Lower leg skin (tissue), 4 donors: ENCODE data around the gene JMJD4. TPM values are rescaled to one million over a fixed set of nuclear protein-coding genes. Genes with fewer than 3 reads are reported as not detected.

ENCODE experiments used
- DNase-seq, 2 donors: peaks; one replicate each; pipeline ENCODE4 v3.0.0-alpha.2; 2019; ENCODE audit warnings: low spot score in 2 of 2
- H3K4me3 ChIP-seq: fragments of 200-600 bp; sonication (generic); 2 replicates; pipeline ENCODE4 v1.5.1; 2017; ENCODE audit warnings: mild to moderate bottlenecking, low read depth; ENCODE audit not compliant: poor library complexity, severe bottlenecking
- POLR2A ChIP-seq, 2 donors: fragments of 450-650 bp; IDR thresholded peaks; one replicate each; pipeline ENCODE4 v1.6.1; 2016 to 2017; ENCODE audit warnings: antibody characterized with exemption in 2 of 2, mild to moderate bottlenecking in 1 of 2, moderate library complexity in 1 of 2
- WGBS, 2 donors: methylation state at CpG; one replicate each; pipeline ENCODE4 v1.1.5; 2018; 5-methylcytosine and 5-hydroxymethylcytosine counted together
- intact Hi-C: fragments of 100-400 bp; cut with DNase I; formaldehyde crosslinking; loops from one replicate; pipeline ENCODE4 v1.15.0; 2023; ENCODE audit warnings: low total_unique reads
- total RNA-seq, 4 donors: library from RNA; depleted of rRNA; stranded (reverse); fragments of >200 nt; gene quantifications; one replicate each; pipeline ENCODE4 v1.1.0, GENCODE V29; 2016
- TF ChIP-seq, protein P1 (sequence below), 3 donors: fragments of 450-650 bp; IDR thresholded peaks; one replicate each; pipeline ENCODE4 v1.5.1; 2016; ENCODE audit warnings: antibody characterized with exemption in 3 of 3, mild to moderate bottlenecking in 3 of 3, moderate library complexity in 2 of 3

JMJD4 gene
- total RNA-seq, 4 donors from 2014 or later, result 11.8 to 22.9 (median 14.6) TPM

DNA sequence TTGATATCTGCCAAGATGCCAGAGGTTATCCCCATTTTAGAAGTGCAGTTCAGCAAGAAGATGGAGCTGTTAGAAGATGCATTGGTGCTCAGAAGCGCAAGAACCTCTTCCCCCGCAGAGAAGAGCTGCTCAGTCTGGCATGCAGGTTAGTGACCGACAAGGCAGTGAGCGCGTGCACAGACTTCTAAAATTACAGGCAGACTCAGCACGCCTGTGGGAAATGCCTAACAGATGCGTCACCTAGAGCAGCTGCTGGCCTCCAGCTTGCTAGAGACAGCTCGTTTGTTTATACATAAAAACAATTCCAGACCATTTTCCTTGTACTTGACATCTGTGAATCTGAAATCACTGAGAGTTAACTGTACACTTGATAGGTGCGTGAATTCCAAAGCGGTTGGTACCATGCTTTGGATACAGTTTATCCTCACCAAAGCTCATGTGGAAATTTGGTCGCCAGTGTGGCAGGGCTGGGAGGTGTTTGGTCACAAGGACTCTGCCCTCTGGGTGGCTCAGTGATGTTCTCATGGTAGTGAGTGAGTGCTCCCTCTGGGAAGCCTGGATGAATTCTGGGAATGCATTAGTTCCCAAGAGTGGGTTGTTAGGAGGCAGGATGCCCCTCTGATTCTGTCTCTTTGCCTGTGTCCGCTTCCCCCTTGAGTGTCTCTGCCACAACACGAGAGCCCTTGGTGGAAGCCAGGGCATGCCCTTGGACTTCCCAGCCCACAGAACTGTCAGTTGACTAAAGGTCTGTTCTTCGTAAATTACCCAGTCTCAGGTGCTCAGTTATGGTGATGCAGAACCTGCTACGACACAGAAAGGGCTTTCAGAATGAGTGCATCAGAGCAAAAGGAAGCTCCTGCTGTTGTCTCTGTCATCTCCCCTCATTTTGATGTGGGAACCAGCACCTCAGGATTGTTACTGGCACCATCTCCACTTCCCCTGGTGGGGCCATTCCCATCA, 24.5 kb upstream of the JMJD4 start:
- TF ChIP-seq, protein P1, sequence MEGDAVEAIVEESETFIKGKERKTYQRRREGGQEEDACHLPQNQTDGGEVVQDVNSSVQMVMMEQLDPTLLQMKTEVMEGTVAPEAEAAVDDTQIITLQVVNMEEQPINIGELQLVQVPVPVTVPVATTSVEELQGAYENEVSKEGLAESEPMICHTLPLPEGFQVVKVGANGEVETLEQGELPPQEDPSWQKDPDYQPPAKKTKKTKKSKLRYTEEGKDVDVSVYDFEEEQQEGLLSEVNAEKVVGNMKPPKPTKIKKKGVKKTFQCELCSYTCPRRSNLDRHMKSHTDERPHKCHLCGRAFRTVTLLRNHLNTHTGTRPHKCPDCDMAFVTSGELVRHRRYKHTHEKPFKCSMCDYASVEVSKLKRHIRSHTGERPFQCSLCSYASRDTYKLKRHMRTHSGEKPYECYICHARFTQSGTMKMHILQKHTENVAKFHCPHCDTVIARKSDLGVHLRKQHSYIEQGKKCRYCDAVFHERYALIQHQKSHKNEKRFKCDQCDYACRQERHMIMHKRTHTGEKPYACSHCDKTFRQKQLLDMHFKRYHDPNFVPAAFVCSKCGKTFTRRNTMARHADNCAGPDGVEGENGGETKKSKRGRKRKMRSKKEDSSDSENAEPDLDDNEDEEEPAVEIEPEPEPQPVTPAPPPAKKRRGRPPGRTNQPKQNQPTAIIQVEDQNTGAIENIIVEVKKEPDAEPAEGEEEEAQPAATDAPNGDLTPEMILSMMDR (IDR thresholded peaks at IDR 0.05), result no peak
- no peak for TF ChIP-seq POLR2A (IDR thresholded peaks at IDR 0.05)
- DNase-seq, result no peak
- intact Hi-C loops, result loop anchor here (5.0 kb wide), 1 partner anchor 188 kb away; the partner anchor contains the start of gene WNT9A
- 78 to 80% methylated on average over 15 of the region's 15 CpGs for WGBS, 2 donors
- H3K4me3 ChIP-seq, result no peak overlapping the region

DNA sequence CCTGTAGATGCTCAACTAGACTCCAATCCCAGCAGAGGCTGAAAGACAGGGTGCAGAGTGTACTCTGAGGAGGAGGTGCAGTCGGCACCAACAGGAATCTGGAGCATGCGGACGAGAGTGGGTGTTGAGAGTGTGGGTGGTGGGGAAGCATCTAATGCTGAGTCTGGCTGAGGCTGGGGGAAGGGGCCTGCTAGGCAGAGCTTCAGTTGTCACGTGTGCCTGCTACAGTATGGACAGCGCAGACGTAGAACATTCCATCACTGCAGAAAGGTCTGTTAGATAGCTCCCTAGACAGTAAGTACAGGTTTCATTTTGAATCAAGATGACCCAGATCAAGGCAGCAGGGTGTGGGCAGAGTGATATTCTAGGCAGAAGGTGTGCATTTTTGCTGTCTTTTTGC, 23.3 kb upstream of the JMJD4 start:
- H3K4me3 ChIP-seq, result no peak overlapping the region
- TF ChIP-seq, protein P1 (IDR thresholded peaks at IDR 0.05), result no peak
- TF ChIP-seq POLR2A (IDR thresholded peaks at IDR 0.05), result no peak
- intact Hi-C loops, result no loop called here
- DNase-seq, result no peak
- 88% methylated on average over 6 of the region's 6 CpGs for WGBS, 2 donors

DNA sequence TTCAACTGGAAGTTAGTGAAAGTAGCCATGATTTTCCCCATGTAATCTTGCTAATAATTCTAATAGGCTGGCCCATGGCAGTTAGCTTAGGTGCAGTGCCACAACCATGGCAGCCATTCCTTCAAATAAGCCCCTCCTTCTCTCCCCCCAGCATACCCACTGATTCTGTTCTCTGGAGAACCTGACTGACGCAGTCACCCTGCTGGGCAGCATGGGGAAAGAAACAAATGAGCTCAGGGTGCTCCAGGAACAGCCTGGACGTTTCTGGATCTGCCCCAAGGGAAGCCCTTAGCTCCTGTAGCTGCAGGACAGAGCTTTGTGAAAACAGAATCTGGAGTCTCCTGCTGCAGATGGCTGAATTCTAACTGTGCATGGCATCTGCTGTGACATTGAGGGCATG, 22.7 kb upstream of the JMJD4 start:
- no peak for DNase-seq
- WGBS, 2 donors, result 83 to 91% methylated on average over 2 of the region's 2 CpGs
- no peak overlapping the region for H3K4me3 ChIP-seq
- intact Hi-C loops, result no loop called here
- no peak for TF ChIP-seq POLR2A (IDR thresholded peaks at IDR 0.05)
- TF ChIP-seq, protein P1 (IDR thresholded peaks at IDR 0.05), result no peak

DNA sequence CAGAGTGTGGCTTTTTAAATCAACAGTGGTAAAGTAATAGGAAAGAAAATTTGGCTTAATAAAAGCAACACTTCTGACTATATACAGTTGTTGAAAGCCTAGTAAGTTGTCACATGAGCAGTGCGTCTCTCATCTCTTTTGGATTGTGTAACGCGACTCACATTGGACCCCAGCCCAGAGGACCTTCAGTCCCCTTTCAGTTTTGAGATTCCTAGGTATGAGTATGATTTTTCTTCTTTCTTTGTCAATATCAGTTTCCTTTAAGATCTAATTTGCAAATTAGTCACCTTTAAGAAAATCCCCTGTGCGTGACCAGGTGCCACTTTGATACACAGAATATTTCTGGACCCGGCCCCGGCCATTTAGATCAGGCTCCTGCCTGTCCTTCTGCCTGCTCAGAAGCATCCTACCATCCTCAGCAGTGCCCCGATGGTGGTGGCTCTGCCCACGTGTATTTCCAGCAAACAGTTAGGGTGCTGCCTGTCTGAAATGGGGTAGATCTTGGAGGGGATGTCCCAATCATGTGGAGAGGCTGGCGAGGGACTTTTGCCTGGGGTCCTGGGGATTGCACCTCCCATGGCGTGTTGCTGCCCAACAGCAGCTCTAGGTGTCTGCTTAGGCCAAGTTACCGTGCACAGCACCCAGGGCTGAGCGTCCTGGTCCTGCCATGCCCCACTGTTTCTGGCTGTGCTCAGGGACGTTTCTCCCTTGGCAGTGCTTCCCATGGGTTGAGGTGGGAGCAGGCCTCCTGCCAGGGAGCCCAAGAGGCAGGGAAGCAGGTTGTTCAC, 21.3 kb upstream of the JMJD4 start:
- TF ChIP-seq, protein P1 (IDR thresholded peaks at IDR 0.05), result no peak
- no peak for TF ChIP-seq POLR2A (IDR thresholded peaks at IDR 0.05)
- intact Hi-C loops, result no loop called here
- no peak overlapping the region for H3K4me3 ChIP-seq
- 83 to 89% methylated on average over 11 to 13 of the region's 13 CpGs for WGBS, 2 donors
- DNase-seq, result no peak

DNA sequence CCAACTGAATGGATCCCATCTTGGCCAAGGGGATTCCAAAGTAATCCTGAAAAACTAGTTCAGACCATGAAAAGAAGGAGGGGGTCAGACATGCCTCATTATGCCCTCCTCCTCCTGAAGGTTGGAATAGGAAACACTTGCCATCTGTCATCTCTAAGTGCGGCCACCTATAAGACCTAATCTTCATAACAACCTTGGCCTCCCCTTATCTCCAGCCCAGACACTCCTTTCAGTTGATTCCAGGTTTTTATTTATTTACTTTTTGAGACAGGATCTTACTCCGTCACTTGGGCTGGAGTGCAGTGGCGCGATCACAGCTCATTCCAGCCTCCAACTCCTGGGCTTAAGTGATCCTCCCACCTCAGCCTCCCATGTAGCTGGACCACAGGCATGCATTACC, 19.9 kb upstream of the JMJD4 start:
- 95 to 99% methylated on average over 4 of the region's 4 CpGs for WGBS, 2 donors

More for the DNA sequence above, 19.9 kb upstream of the JMJD4 start:
- no peak overlapping the region for H3K4me3 ChIP-seq
- no peak for DNase-seq
- intact Hi-C loops, result no loop called here
- no peak for TF ChIP-seq POLR2A (IDR thresholded peaks at IDR 0.05)
- TF ChIP-seq, protein P1 (IDR thresholded peaks at IDR 0.05), result no peak
